Measurements from ENCODE around the gene PIEZO2. TPM values are rescaled to one million over a fixed set of nuclear protein-coding genes. Genes with fewer than 3 reads are reported as not detected.

The PIEZO2 gene
- polyA plus RNA-seq, 1 donor = 25.1 TPM

GRCh38 chr18:10682368-10682714 lies 467.0 kb downstream of the PIEZO2 start:
- DNase-seq = no peak
- no peaks in the 10 kb centered on the region for H3K27me3 ChIP-seq (ENCODE audit: control insufficient read depth, insufficient read depth, low read length)
- H3K9me3 ChIP-seq (ENCODE audit: control insufficient read depth, low read depth, low read length) = no peaks in the 10 kb centered on the region
- H3K4me1 ChIP-seq (ENCODE audit: control insufficient read depth, insufficient read depth, low read length) = no peaks in the 10 kb centered on the region
- H3K27ac ChIP-seq (ENCODE audit: low read length) = no peak overlapping the region
- no CpG with 5 or more reads among the region's 7 CpGs for WGBS (ENCODE audit: insufficient coverage, low lambda C conversion rate)
- H3K4me3 ChIP-seq (ENCODE audit: low read length) = no peak overlapping the region
- peaks cover 18% of the 10 kb centered on the region for H3K36me3 ChIP-seq (ENCODE audit: control insufficient read depth, insufficient read depth, low read length)

- whole genome bisulfite sequencing (ENCODE audit: insufficient coverage, low lambda C conversion rate) = no CpG with 5 or more reads among the region's 12 CpGs
- no peak overlapping the region for H3K27ac ChIP-seq (ENCODE audit: low read length)
- H3K4me3 ChIP-seq (ENCODE audit: low read length) = no peak overlapping the region
- no peaks in the 10 kb centered on the region for H3K9me3 ChIP-seq (ENCODE audit: control insufficient read depth, low read depth, low read length)
- peaks cover 19% of the 10 kb centered on the region for H3K36me3 ChIP-seq (ENCODE audit: control insufficient read depth, insufficient read depth, low read length)
- DNase-seq = no peak
- no peaks in the 10 kb centered on the region for H3K4me1 ChIP-seq (ENCODE audit: control insufficient read depth, insufficient read depth, low read length)
- no peaks in the 10 kb centered on the region for H3K27me3 ChIP-seq (ENCODE audit: control insufficient read depth, insufficient read depth, low read length)
Measured at GRCh38 chr18:10681581-10682367, 467.6 kb downstream of the PIEZO2 start.

- H3K4me3 ChIP-seq (ENCODE audit: low read length) = no peak overlapping the region
- H3K27me3 ChIP-seq (ENCODE audit: control insufficient read depth, insufficient read depth, low read length) = no peaks in the 10 kb centered on the region
- H3K36me3 ChIP-seq (ENCODE audit: control insufficient read depth, insufficient read depth, low read length) = peaks cover 28% of the 10 kb centered on the region
Measured at GRCh38 chr18:10680271-10680596, 469.1 kb downstream of the PIEZO2 start.

GRCh38 chr18:10679557-10680270 lies 469.7 kb downstream of the PIEZO2 start:
- Histone ChIP-seq H3K27me3 (ENCODE audit: control insufficient read depth, insufficient read depth, low read length) (no peaks in the 10 kb centered on the region), H3K4me3 (ENCODE audit: low read length) (no peak overlapping the region), H3K36me3 (ENCODE audit: control insufficient read depth, insufficient read depth, low read length) (peaks cover 27% of the 10 kb centered on the region), H3K4me1 (ENCODE audit: control insufficient read depth, insufficient read depth, low read length) (no peaks in the 10 kb centered on the region), H3K9me3 (ENCODE audit: control insufficient read depth, low read depth, low read length) (no peaks in the 10 kb centered on the region), H3K27ac (ENCODE audit: low read length) (no peak overlapping the region)
- DNase-seq = no peak
- no CpG with 5 or more reads among the region's 3 CpGs for WGBS (ENCODE audit: insufficient coverage, low lambda C conversion rate)

More at GRCh38 chr18:10680271-10680596, 469.1 kb downstream of the PIEZO2 start:
- no peak for DNase-seq
- Histone ChIP-seq H3K9me3 (ENCODE audit: control insufficient read depth, low read depth, low read length) (no peaks in the 10 kb centered on the region), H3K4me1 (ENCODE audit: control insufficient read depth, insufficient read depth, low read length) (no peaks in the 10 kb centered on the region), H3K27ac (ENCODE audit: low read length) (no peak overlapping the region)

GRCh38 chr18:10671441-10671840 lies 477.9 kb downstream of the PIEZO2 start:
- no peak for DNase-seq
- Histone ChIP-seq H3K27me3 (ENCODE audit: control insufficient read depth, insufficient read depth, low read length) (no peaks in the 10 kb centered on the region), H3K36me3 (ENCODE audit: control insufficient read depth, insufficient read depth, low read length) (peaks cover 16% of the 10 kb centered on the region), H3K9me3 (ENCODE audit: control insufficient read depth, low read depth, low read length) (no peaks in the 10 kb centered on the region), H3K4me3 (ENCODE audit: low read length) (no peak overlapping the region), H3K27ac (ENCODE audit: low read length) (no peak overlapping the region), H3K4me1 (ENCODE audit: control insufficient read depth, insufficient read depth, low read length) (no peaks in the 10 kb centered on the region)
- WGBS (ENCODE audit: insufficient coverage, low lambda C conversion rate) = 83% methylated on average over 3 of the region's 4 CpGs

- H3K27me3 ChIP-seq (ENCODE audit: control insufficient read depth, insufficient read depth, low read length) = no peaks in the 10 kb centered on the region
- no peak for DNase-seq
- H3K4me1 ChIP-seq (ENCODE audit: control insufficient read depth, insufficient read depth, low read length) = no peaks in the 10 kb centered on the region
- H3K9me3 ChIP-seq (ENCODE audit: control insufficient read depth, low read depth, low read length) = no peaks in the 10 kb centered on the region
- no peak overlapping the region for H3K27ac ChIP-seq (ENCODE audit: low read length)
- 86% methylated on average over 2 of the region's 5 CpGs for WGBS (ENCODE audit: insufficient coverage, low lambda C conversion rate)
- H3K36me3 ChIP-seq (ENCODE audit: control insufficient read depth, insufficient read depth, low read length) = peaks cover 12% of the 10 kb centered on the region
- no peak overlapping the region for H3K4me3 ChIP-seq (ENCODE audit: low read length)
Measured at GRCh38 chr18:10670856-10671255, 478.5 kb downstream of the PIEZO2 start.

- peaks cover 8% of the 10 kb centered on the region for H3K36me3 ChIP-seq (ENCODE audit: control insufficient read depth, insufficient read depth, low read length)
- no peak overlapping the region for H3K27ac ChIP-seq (ENCODE audit: low read length)
- H3K27me3 ChIP-seq (ENCODE audit: control insufficient read depth, insufficient read depth, low read length) = no peaks in the 10 kb centered on the region
- no peak overlapping the region for H3K4me3 ChIP-seq (ENCODE audit: low read length)
- H3K9me3 ChIP-seq (ENCODE audit: control insufficient read depth, low read depth, low read length) = no peaks in the 10 kb centered on the region
- DNase-seq = no peak
- no peaks in the 10 kb centered on the region for H3K4me1 ChIP-seq (ENCODE audit: control insufficient read depth, insufficient read depth, low read length)
- WGBS (ENCODE audit: insufficient coverage, low lambda C conversion rate) = 83% methylated on average over 2 of the region's 7 CpGs
Measured at GRCh38 chr18:10669441-10670100, 479.8 kb downstream of the PIEZO2 start.

GRCh38 chr18:10663750-10664149 lies 485.6 kb downstream of the PIEZO2 start:
- H3K27ac ChIP-seq (ENCODE audit: low read length) = no peak overlapping the region
- no peaks in the 10 kb centered on the region for H3K27me3 ChIP-seq (ENCODE audit: control insufficient read depth, insufficient read depth, low read length)
- no peaks in the 10 kb centered on the region for H3K36me3 ChIP-seq (ENCODE audit: control insufficient read depth, insufficient read depth, low read length)
- H3K4me3 ChIP-seq (ENCODE audit: low read length) = no peak overlapping the region
- WGBS (ENCODE audit: insufficient coverage, low lambda C conversion rate) = 0% methylated on average over 1 of the region's 9 CpGs
- H3K9me3 ChIP-seq (ENCODE audit: control insufficient read depth, low read depth, low read length) = no peaks in the 10 kb centered on the region
- DNase-seq = no peak
- no peaks in the 10 kb centered on the region for H3K4me1 ChIP-seq (ENCODE audit: control insufficient read depth, insufficient read depth, low read length)

- H3K27me3 ChIP-seq (ENCODE audit: control insufficient read depth, insufficient read depth, low read length) = no peaks in the 10 kb centered on the region
- no peak overlapping the region for H3K4me3 ChIP-seq (ENCODE audit: low read length)
- H3K36me3 ChIP-seq (ENCODE audit: control insufficient read depth, insufficient read depth, low read length) = no peaks in the 10 kb centered on the region
- H3K9me3 ChIP-seq (ENCODE audit: control insufficient read depth, low read depth, low read length) = no peaks in the 10 kb centered on the region
- no peak for DNase-seq
- no peaks in the 10 kb centered on the region for H3K4me1 ChIP-seq (ENCODE audit: control insufficient read depth, insufficient read depth, low read length)
- H3K27ac ChIP-seq (ENCODE audit: low read length) = no peak overlapping the region
- WGBS (ENCODE audit: insufficient coverage, low lambda C conversion rate) = no CpG with 5 or more reads among the region's 2 CpGs
Measured at GRCh38 chr18:10661317-10661716, 488.1 kb downstream of the PIEZO2 start.

- no peak overlapping the region for H3K4me3 ChIP-seq (ENCODE audit: low read length)
- H3K9me3 ChIP-seq (ENCODE audit: control insufficient read depth, low read depth, low read length) = no peaks in the 10 kb centered on the region
- H3K27me3 ChIP-seq (ENCODE audit: control insufficient read depth, insufficient read depth, low read length) = no peaks in the 10 kb centered on the region
- no peaks in the 10 kb centered on the region for H3K4me1 ChIP-seq (ENCODE audit: control insufficient read depth, insufficient read depth, low read length)
- DNase-seq = peak; percentile 27 to 44
- no CpG with 5 or more reads among the region's 13 CpGs for WGBS (ENCODE audit: insufficient coverage, low lambda C conversion rate)
- H3K27ac ChIP-seq (ENCODE audit: low read length) = peak overlapping the region; percentile 29
- H3K36me3 ChIP-seq (ENCODE audit: control insufficient read depth, insufficient read depth, low read length) = no peaks in the 10 kb centered on the region
Measured at GRCh38 chr18:10660179-10660884, 489.0 kb downstream of the PIEZO2 start.
